ENCODE measurements around the gene DEFB124.
A peak's percentile ranks its signal among the peaks of the same experiment; 100 is the strongest.
"Not testable (repeated sequence)": the region's sequence is repeated elsewhere in the genome, so short reads cannot be mapped to it uniquely, and the experiment has no call there.

Gene DEFB124

GRCh38 chr20:31515775-31516107 is 40.8 kb upstream of the DEFB124 start:
- Histone ChIP-seq H4K20me1 (peaks cover 18 to 63% (median 57%) of the 10 kb centered on the region in 11 experiments; a peak in 20 of 22 replicates), H3K9ac (peak overlapping the region; percentile 86 to 94 (median 90); a peak in 20 of 22 replicates), H3K9me3 (replicated peaks in 1 of 11) (no peaks in the 10 kb centered on the region), H3K4me3 (peak overlapping the region; percentile 83 to 98 (median 95)), H3K36me3 (peaks cover 12 to 51% (median 43%) of the 10 kb centered on the region in 11 experiments; a peak in 21 of 22 replicates), H3K4me2 (peak overlapping the region; percentile 91 to 100 (median 96)), H3K4me1 (peaks cover 29 to 56% (median 43%) of the 10 kb centered on the region in 10 experiments), H3K27me3 (no peaks in the 10 kb centered on the region), H3K27ac (peak overlapping the region; percentile 71 to 91 (median 86); a peak in 20 of 22 replicates)
- no peak for TF ChIP-seq Cebpa-rat (IDR thresholded peaks at IDR 0.05)

- H3K4me3 ChIP-seq: peak overlapping the region; percentile 83 to 98 (median 95)
- H3K27ac ChIP-seq: peak overlapping the region; percentile 71 to 91 (median 86); a peak in 21 of 22 replicates
- H4K20me1 ChIP-seq: peaks cover 18 to 58% (median 52%) of the 10 kb centered on the region in 11 experiments; a peak in 20 of 22 replicates
- peaks cover 27 to 51% (median 40%) of the 10 kb centered on the region in 10 experiments for H3K4me1 ChIP-seq
- H3K36me3 ChIP-seq: peaks cover 12 to 46% (median 38%) of the 10 kb centered on the region in 11 experiments; a peak in 21 of 22 replicates
- H3K27me3 ChIP-seq: no peaks in the 10 kb centered on the region
- no peaks in the 10 kb centered on the region for H3K9me3 ChIP-seq (replicated peaks in 1 of 11)
- H3K4me2 ChIP-seq: peak overlapping the region; percentile 91 to 100 (median 96)
- TF ChIP-seq Cebpa-rat (IDR thresholded peaks at IDR 0.05): no peak
- H3K9ac ChIP-seq: peak overlapping the region; percentile 86 to 94 (median 90)
These were observed 40.3 kb upstream of the DEFB124 start for GRCh38 chr20:31515072-31515774.

GRCh38 chr20:31514154-31515071 is 39.5 kb upstream of the DEFB124 start, which contains the start of gene HM13:
TSS of gene HM13 (plus strand) at chr20:31514442. CDS start at chr20:31514552, 110 bp downstream.
- no peaks in the 10 kb centered on the region for H3K9me3 ChIP-seq (replicated peaks in 1 of 11)
- peaks cover 27 to 43% (median 37%) of the 10 kb centered on the region in 10 experiments for H3K4me1 ChIP-seq
- H3K4me2 ChIP-seq: peak within 1 kb of the TSS; percentile 91 to 100 (median 96)
- H3K9ac ChIP-seq: peak within 1 kb of the TSS; percentile 86 to 94 (median 90)
- no peak for TF ChIP-seq Cebpa-rat (IDR thresholded peaks at IDR 0.05)
- H3K36me3 ChIP-seq: peaks cover 7 to 38% (median 30%) of the 10 kb centered on the region in 11 experiments; a peak in 21 of 22 replicates
- peaks cover 14 to 50% (median 43%) of the 10 kb centered on the region in 11 experiments; a peak in 20 of 22 replicates for H4K20me1 ChIP-seq
- no peaks in the 10 kb centered on the region for H3K27me3 ChIP-seq
- peak within 1 kb of the TSS; percentile 71 to 91 (median 86) for H3K27ac ChIP-seq
- H3K4me3 ChIP-seq: peak within 1 kb of the TSS; percentile 83 to 98 (median 95)

DNA sequence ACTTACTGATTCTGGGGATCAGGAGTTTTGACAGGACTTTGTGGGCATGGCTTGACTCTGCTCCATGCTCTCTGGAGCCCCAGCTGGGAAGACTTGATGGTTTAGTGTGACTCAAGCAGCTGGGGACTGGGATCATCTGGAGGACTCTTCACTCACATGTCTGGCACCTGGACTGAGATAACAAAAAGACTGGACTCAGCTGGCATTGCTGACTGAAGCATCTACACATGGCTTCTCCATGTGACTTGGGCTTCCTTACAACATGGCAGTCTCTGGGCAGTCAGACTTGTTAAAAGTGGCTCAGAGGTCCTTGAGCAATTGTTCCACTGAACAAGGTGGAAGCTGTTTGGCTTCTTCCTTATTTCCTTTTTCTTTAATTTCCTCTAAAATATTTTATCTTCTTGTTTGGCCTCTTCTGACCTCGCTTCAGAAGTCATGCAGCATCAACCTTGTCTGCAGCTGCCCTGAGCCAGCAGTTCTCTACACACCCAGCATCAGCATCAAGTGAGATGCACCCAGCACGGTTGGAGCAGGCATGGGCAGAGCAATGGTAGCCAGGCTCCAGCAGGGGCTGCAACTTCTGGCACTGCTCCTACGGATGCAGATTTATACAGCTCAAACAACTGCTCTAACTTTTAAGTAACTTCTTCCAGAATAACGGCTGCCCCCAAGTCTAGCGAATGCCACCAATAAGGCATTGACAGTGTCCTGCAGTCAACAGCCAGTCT is 33.8 kb upstream of the DEFB124 start:
- Histone ChIP-seq H3K4me3 (no peak overlapping the region), H3K36me3 (no peaks in the 10 kb centered on the region), H3K27me3 (no peaks in the 10 kb centered on the region), H3K9me3 (replicated peaks in 1 of 11) (peaks cover 0 to 13% (median 10%) of the 10 kb centered on the region in 11 experiments; a peak in 15 of 22 replicates), H3K27ac (no peak overlapping the region), H4K20me1 (no peaks in the 10 kb centered on the region), H3K9ac (no peak overlapping the region), H3K4me1 (peaks cover 0 to 18% (median 14%) of the 10 kb centered on the region in 10 experiments; a peak in 12 of 20 replicates), H3K4me2 (no peak overlapping the region)
- TF ChIP-seq Cebpa-rat (IDR thresholded peaks at IDR 0.05): no peak

GRCh38 chr20:31505903-31506302 is 31.0 kb upstream of the DEFB124 start:
- no peak overlapping the region for H3K4me3 ChIP-seq
- no peaks in the 10 kb centered on the region for H3K36me3 ChIP-seq

DNA sequence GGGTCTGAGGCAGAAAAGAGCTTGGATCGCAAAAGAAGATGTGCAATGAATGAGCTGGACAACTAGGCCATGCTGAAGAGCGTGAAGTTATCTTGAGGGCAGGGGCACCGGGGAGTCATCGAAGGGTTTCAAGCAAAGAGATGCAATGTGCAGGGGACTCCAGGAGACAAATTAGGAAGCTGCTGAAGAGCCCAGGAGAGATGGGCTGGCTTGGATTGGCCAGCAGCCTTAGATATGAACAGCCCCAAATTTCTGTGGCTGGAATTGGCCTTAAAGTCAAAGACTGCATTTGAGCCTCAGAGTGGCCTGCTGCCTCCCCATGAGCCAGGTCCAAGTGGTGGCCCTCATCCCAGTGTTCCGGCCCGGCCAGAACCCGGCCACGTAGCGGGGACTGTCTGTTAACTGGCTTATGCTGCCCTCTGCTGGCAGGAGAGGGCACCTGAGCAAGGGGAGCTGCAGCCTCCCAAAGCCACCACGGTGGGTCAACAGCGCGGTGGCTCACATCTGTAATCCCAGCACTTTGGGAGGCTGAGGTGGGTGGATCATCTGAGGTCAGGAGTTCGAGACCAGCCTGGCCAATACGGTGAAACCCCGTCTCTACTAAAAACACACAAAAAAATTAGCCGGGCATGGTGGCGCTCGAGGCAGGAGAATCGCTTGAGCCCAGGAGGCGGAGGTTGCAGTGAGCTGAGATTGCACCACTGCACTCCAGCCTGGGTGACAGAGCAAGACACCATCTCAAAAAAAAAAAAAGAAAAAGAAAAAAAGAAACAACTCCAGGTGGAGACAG is 28.2 kb upstream of the DEFB124 start:
- H3K9me3 ChIP-seq (replicated peaks in 1 of 11); H3K9ac ChIP-seq; H3K4me3 ChIP-seq; H3K27me3 ChIP-seq; H4K20me1 ChIP-seq; H3K27ac ChIP-seq; H3K36me3 ChIP-seq: not testable (repeated sequence)
- peak overlapping the region in 3 of 11 experiments; percentile 15 to 23 (median 21); a peak in 3 of 22 replicates for H3K4me2 ChIP-seq
- H3K4me1 ChIP-seq: peaks cover 0 to 18% (median 13%) of the 10 kb centered on the region in 10 experiments; a peak in 12 of 20 replicates

More at GRCh38 chr20:31505903-31506302, 31.0 kb upstream of the DEFB124 start:
- Histone ChIP-seq H3K27ac (no peak overlapping the region), H3K27me3 (no peaks in the 10 kb centered on the region), H4K20me1 (no peaks in the 10 kb centered on the region), H3K4me2 (0 out of 22 replicates have a peak overlapping the region, but pooled peaks of 1 of the 11 experiments have one; percentile 27), H3K9me3 (replicated peaks in 1 of 11) (peaks cover 0 to 13% (median 10%) of the 10 kb centered on the region in 11 experiments; a peak in 15 of 22 replicates), H3K4me1 (peaks cover 0 to 18% (median 13%) of the 10 kb centered on the region in 10 experiments; a peak in 12 of 20 replicates), H3K9ac (no peak overlapping the region)
- TF ChIP-seq Cebpa-rat (IDR thresholded peaks at IDR 0.05): no peak

DNA sequence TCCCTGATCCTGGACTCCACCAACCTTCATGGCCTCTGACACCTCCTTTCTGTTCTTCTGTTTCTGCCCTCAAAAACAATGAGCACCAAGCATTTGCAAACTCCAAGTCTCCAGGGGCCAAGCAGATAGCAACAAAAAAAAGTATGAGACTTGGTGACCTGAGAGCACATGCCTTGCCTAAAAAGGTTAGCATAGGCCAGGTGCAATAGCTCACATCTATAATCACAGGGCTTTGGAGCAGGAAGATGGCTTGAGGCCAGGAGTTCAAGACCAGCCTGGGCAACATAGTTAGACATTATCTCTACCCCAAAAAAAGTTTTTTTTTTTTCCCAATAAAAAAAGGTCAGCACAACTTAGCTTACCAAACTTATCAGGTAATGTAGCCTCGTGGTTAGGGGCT is 25.6 kb upstream of the DEFB124 start:
- Histone ChIP-seq H3K27ac (no peak overlapping the region), H4K20me1 (no peaks in the 10 kb centered on the region), H3K36me3 (no peaks in the 10 kb centered on the region), H3K4me1 (no peaks in the 10 kb centered on the region; a peak in 2 of 20 replicates), H3K9me3 (replicated peaks in 1 of 11) (no peaks in the 10 kb centered on the region), H3K4me3 (no peak overlapping the region), H3K27me3 (no peaks in the 10 kb centered on the region), H3K9ac (no peak overlapping the region), H3K4me2 (no peak overlapping the region)
- TF ChIP-seq Cebpa-rat (IDR thresholded peaks at IDR 0.05): no peak
